ENCODE results near the gene S100P. TPM values are rescaled to one million over a fixed set of nuclear protein-coding genes. Genes with fewer than 3 reads are reported as not detected.

Gene S100P
- total RNA-seq, 4 donors from 2014 or later = 1.2 TPM; not detected in 3

DNA sequence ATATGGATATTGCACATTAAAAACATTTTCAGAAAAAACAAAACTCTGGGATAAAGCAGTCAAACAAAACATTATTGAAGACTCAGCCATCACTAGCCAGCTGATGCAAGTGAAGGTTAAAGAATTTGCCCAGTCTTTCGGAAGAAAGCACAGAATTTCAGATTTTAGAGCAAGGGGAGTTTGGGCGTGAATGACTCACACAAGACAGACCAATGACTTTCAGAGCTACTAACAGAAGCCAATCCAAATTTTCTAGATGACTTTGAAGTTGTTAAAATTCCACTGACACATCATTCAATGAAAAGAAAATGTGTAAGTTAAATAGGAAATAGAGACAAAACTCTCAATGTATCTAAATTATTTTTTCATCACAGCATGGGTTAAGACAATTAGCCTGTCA lies 12.0 kb downstream of the S100P start:
- H3K4me1 ChIP-seq = peaks cover 57 to 65% of the 10 kb centered on the region in 2 donors
- peaks cover 0 to 8% of the 10 kb centered on the region in 2 donors for H3K36me3 ChIP-seq
- in situ Hi-C loops (cut with MboI; ENCODE audit: low sequenced_read_pairs in 4 of 4) (no loop called here), intact Hi-C loops (cut with DNase I; ENCODE audit: low total_unique reads) (no loop called here)
- ATAC-seq (no peak), DNase-seq (no peak)
- no peak overlapping the region for H3K4me3 ChIP-seq
- H3K27ac ChIP-seq = peak overlapping the region in 3 of 4 donors; percentile 87 to 95 (median 91)
- H3K9me3 ChIP-seq = no peaks in the 10 kb centered on the region
- no peaks in the 10 kb centered on the region for H3K27me3 ChIP-seq
- TF ChIP-seq, protein P1, sequence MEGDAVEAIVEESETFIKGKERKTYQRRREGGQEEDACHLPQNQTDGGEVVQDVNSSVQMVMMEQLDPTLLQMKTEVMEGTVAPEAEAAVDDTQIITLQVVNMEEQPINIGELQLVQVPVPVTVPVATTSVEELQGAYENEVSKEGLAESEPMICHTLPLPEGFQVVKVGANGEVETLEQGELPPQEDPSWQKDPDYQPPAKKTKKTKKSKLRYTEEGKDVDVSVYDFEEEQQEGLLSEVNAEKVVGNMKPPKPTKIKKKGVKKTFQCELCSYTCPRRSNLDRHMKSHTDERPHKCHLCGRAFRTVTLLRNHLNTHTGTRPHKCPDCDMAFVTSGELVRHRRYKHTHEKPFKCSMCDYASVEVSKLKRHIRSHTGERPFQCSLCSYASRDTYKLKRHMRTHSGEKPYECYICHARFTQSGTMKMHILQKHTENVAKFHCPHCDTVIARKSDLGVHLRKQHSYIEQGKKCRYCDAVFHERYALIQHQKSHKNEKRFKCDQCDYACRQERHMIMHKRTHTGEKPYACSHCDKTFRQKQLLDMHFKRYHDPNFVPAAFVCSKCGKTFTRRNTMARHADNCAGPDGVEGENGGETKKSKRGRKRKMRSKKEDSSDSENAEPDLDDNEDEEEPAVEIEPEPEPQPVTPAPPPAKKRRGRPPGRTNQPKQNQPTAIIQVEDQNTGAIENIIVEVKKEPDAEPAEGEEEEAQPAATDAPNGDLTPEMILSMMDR (IDR thresholded peaks at IDR 0.05 in 4 of 5, conservative IDR thresholded peaks at IDR 0.05 in 1 of 5) = no peak
- TF ChIP-seq POLR2A (IDR thresholded peaks at IDR 0.05) = no peak

DNA sequence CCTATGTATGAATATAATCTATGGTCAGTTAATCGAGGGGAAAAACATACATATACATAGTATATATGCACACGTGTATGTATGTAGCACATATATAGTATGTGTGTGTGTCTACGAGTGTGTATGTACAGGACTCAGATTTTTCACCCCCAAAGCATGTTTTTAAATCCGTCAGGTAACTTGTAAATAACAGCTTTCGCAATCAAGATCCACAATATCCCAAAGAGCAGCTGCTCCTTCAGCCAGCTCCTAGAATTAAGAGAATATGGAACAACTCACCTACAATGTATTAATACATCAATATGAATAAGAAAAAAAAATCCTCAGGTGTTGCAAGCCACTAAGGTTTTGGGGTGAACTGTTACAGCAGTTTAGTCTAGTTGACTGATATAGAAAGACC lies 12.5 kb downstream of the S100P start:
- H3K4me3 ChIP-seq = no peak overlapping the region
- no peaks in the 10 kb centered on the region for H3K9me3 ChIP-seq
- no peak for TF ChIP-seq POLR2A (IDR thresholded peaks at IDR 0.05)
- TF ChIP-seq, protein P1 (IDR thresholded peaks at IDR 0.05 in 4 of 5, conservative IDR thresholded peaks at IDR 0.05 in 1 of 5) = no peak
- intact Hi-C loops (cut with DNase I; ENCODE audit: low total_unique reads) (no loop called here), in situ Hi-C loops (cut with MboI; ENCODE audit: low sequenced_read_pairs in 4 of 4) (no loop called here)
- H3K36me3 ChIP-seq = peaks cover 0 to 8% of the 10 kb centered on the region in 2 donors
- H3K27me3 ChIP-seq = no peaks in the 10 kb centered on the region
- peaks cover 58 to 66% of the 10 kb centered on the region in 2 donors for H3K4me1 ChIP-seq
- no peak for DNase-seq
- H3K27ac ChIP-seq = peak overlapping the region in 3 of 4 donors; percentile 87 to 95 (median 91)
- ATAC-seq = no peak

DNA sequence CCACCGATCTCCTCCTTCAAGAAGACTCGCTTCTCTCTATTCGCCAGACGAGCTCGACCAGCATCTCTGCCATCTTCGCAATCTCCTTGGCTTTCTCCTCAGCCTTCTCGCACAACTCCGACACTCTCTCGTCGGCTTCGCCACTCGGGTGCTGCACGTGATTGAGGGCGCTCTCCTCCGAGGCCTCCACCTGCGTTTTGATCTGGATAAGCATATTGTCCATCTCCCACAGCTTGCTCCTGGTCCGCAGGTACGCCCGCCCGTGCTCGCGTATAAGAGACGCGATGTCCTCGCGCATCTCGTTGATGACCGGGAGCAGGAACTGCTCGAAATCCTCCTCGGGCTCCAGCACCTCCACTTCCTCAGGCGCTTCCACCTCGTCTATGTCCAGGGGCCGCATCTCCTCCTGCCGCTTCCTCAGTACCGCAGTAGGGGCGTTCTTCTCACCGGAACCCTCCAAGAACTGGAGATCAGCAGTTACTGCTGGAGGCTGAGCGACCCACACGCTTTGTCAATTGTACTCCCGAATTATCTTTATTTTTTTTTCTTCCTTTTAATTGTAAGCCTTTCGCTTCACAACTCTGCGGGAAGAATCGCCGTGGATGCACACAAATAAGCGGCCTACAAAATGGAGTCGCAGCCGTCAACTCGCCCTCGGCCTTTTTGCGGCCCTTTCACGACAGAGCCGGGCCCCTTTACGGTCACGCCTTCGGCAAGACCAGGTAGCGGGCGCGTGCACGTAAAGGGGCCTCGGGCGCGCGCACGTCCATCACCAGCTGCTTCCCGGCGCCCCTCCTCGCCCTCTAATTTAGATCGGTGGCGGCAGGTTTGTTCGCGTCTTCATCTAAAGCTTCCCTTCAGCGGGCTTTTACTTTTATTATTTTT lies 15.8 kb downstream of the S100P start, which contains the start of gene MRFAP1L1:
Gene MRFAP1L1 (minus strand): TSS at position 636 of the 885 bp plus-strand sequence. CDS start 236 bp downstream, at position 400.
- Histone ChIP-seq H3K4me1 (peaks cover 48 to 51% of the 10 kb centered on the region in 2 donors), H3K9me3 (no peaks in the 10 kb centered on the region), H3K36me3 (peaks cover 0 to 8% of the 10 kb centered on the region in 2 donors), H3K27ac (peak within 1 kb of the TSS; percentile 87 to 95 (median 90)), H3K4me3 (peak within 1 kb of the TSS; percentile 86 to 94 (median 92)), H3K27me3 (no peaks in the 10 kb centered on the region)
- DNase-seq (peak; percentile 94 to 97), ATAC-seq (peak; percentile 86 to 90)
- intact Hi-C loops (cut with DNase I; ENCODE audit: low total_unique reads) (loop anchor here (1.0 kb wide), 2 partner anchors 35 to 69 kb away; partner anchors contain the start of gene MRFAP1), in situ Hi-C loops (cut with MboI; ENCODE audit: low sequenced_read_pairs in 4 of 4) (loop anchor here in 3 of 4 donors (10.0 kb wide), 4 partner anchors 155 to 365 kb away; partner anchors contain the start of gene GRPEL1 (in 1 of the 3))
- TF ChIP-seq POLR2A (IDR thresholded peaks at IDR 0.05) = peak; percentile 50 to 75
- TF ChIP-seq, protein P1 (IDR thresholded peaks at IDR 0.05 in 4 of 5, conservative IDR thresholded peaks at IDR 0.05 in 1 of 5) = peak in 3 of 5 experiments; percentile 4 to 21 (median 8)

DNA sequence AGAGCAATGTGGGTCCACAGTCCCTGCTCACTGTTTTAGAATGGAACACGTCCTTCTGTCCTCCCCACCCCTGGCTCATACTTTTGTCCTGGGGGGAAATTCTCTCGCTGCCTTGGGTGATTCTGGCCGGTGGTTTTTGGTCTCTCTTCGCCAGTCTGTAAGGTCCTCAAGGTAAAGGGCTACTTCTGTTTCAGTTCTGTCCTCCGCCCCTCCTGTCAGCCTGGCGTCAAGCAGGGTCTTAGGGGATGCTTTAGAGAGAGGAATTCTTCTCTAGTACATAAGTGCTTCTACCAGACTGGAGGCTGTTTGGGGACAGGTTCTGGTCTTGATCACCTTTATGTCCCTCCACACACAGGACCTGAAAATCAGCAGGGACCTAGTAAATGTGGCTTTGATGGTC lies 16.6 kb downstream of the S100P start:
- Histone ChIP-seq H3K27me3 (no peaks in the 10 kb centered on the region), H3K9me3 (no peaks in the 10 kb centered on the region), H3K27ac (peak overlapping the region; percentile 87 to 95 (median 90)), H3K4me3 (peak overlapping the region; percentile 86 to 94 (median 92)), H3K36me3 (peaks cover 0 to 8% of the 10 kb centered on the region in 2 donors), H3K4me1 (peaks cover 43 to 46% of the 10 kb centered on the region in 2 donors)
- TF ChIP-seq POLR2A (IDR thresholded peaks at IDR 0.05) = no peak
- TF ChIP-seq, protein P1 (IDR thresholded peaks at IDR 0.05 in 4 of 5, conservative IDR thresholded peaks at IDR 0.05 in 1 of 5) = no peak
- intact Hi-C loops (cut with DNase I; ENCODE audit: low total_unique reads) = no loop called here
- ATAC-seq (peak in 1 of 2 donors; percentile 17), DNase-seq (no peak)
- in situ Hi-C loops (cut with MboI; ENCODE audit: low sequenced_read_pairs in 4 of 4) = loop anchor here in 3 of 4 donors (10.0 kb wide), 4 partner anchors 155 to 365 kb away; partner anchors contain the start of gene GRPEL1 (in 1 of the 3)

Measured in gastrocnemius medialis (tissue), 4 donors.